IMR-90 (cell line): ENCODE results near the gene FAM53B. TPM values are rescaled to one million over a fixed set of nuclear protein-coding genes. Genes with fewer than 3 reads are reported as not detected.

Source experiments
- ATAC-seq: fragments of 200-7000 bp; cut with Tn5 transposase; 2 replicates; pipeline ENCODE4 v1.9.1; 2020; ENCODE audit warnings: low read depth, mild to moderate bottlenecking, moderate library complexity
- BruUV-seq: library from RNA; stranded (reverse); fragments of 400-500 nt; replicated peaks from 2 replicates; lab custom pipeline; 2021; lab: Mats Ljungman, UMichigan
- CTCF ChIA-PET: fragments of 300-600 bp; formaldehyde crosslinking; extraction: SDS; loops from one replicate; lab custom pipeline; 2021; ENCODE audit warnings: antibody characterized with exemption; lab: Yijun Ruan, JAX
- POLR2A ChIA-PET: fragments of 300-600 bp; sonication (Branson Sonifier 250); formaldehyde crosslinking; loops from one replicate; lab custom pipeline; 2022; ENCODE audit warnings: antibody characterized with exemption; ENCODE audit not compliant: unreplicated experiment; lab: Charles Lee
- DNase-seq: peaks from one replicate; pipeline ENCODE4 v3.0.0; 2013
- H2AFZ ChIP-seq: replicated peaks from 2 replicates; pipeline ENCODE3; 2013; ENCODE audit warnings: low read length, mild to moderate bottlenecking; ENCODE audit not compliant: poor library complexity
- H2AK5ac ChIP-seq: 2 replicates; pipeline ENCODE4 v1.6.1; 2013; ENCODE audit warnings: low read depth, low read length, inconsistent platforms
- H2AK9ac ChIP-seq: replicated peaks from 2 replicates; pipeline ENCODE3; 2013; ENCODE audit warnings: mild to moderate bottlenecking, low read depth, low read length, moderate library complexity; ENCODE audit not compliant: poor library complexity
- H2BK120ac ChIP-seq: 2 replicates; pipeline ENCODE4 v1.6.1; 2013; ENCODE audit warnings: low read depth, low read length, inconsistent platforms
- H2BK15ac ChIP-seq: 3 replicates; pipeline ENCODE4 v1.6.1; 2013; ENCODE audit warnings: low read depth, low read length, inconsistent platforms
- H2BK20ac ChIP-seq: 2 replicates; pipeline ENCODE4 v1.6.1; 2013; ENCODE audit warnings: low read depth, mild to moderate bottlenecking, inconsistent platforms, low read length, moderate library complexity
- H2BK5ac ChIP-seq: 2 replicates; pipeline ENCODE4 v1.6.1; 2013; ENCODE audit warnings: mild to moderate bottlenecking, low read depth, low read length, inconsistent platforms; ENCODE audit not compliant: poor library complexity, severe bottlenecking
- H3K14ac ChIP-seq: replicated peaks from 2 replicates; pipeline ENCODE4 v1.6.1; 2013; ENCODE audit warnings: low read depth, low read length, inconsistent platforms
- H3K18ac ChIP-seq: 2 replicates; pipeline ENCODE4 v1.6.1; 2013; ENCODE audit warnings: low read depth, low read length, control low read depth
- H3K23ac ChIP-seq: 2 replicates; pipeline ENCODE4 v1.6.1; 2013; ENCODE audit warnings: low read depth, low read length, inconsistent platforms
- H3K27ac ChIP-seq: 2 replicates; pipeline ENCODE4 v1.5.1; 2013; ENCODE audit warnings: mild to moderate bottlenecking, control low read depth, low read length; ENCODE audit not compliant: insufficient read depth
- H3K27me3 ChIP-seq: 2 replicates; pipeline ENCODE4 v1.6.1; 2013; ENCODE audit warnings: low read length; ENCODE audit not compliant: control insufficient read depth, insufficient read depth
- H3K36me3 ChIP-seq: 2 replicates; pipeline ENCODE4 v1.6.1; 2013; ENCODE audit warnings: low read length, mixed read lengths; ENCODE audit not compliant: control insufficient read depth, insufficient read depth
- H3K4ac ChIP-seq: 2 replicates; pipeline ENCODE4 v1.6.1; 2013; ENCODE audit warnings: low read depth, low read length, inconsistent platforms
- H3K4me1 ChIP-seq: 2 replicates; pipeline ENCODE4 v1.6.1; 2013; ENCODE audit warnings: low read length, mixed read lengths; ENCODE audit not compliant: control insufficient read depth, insufficient read depth
- H3K4me2 ChIP-seq: 2 replicates; pipeline ENCODE4 v1.6.1; 2013; ENCODE audit warnings: low read depth, mild to moderate bottlenecking, control low read depth, low read length, moderate library complexity
- H3K4me3 ChIP-seq: 2 replicates; pipeline ENCODE4 v1.5.1; 2013; ENCODE audit warnings: low read depth, mild to moderate bottlenecking, control low read depth, low read length, moderate library complexity; ENCODE audit not compliant: insufficient read depth
- H3K56ac ChIP-seq: 2 replicates; pipeline ENCODE4 v1.6.1; 2013; ENCODE audit warnings: low read length, inconsistent platforms; ENCODE audit not compliant: insufficient read depth; ENCODE audit errors: extremely low read depth
- H3K79me1 ChIP-seq, 2 experiments: 2 replicates each; pipeline ENCODE4 v1.6.1; 2013; ENCODE audit warnings: low read length in 2 of 2, inconsistent platforms in 1 of 2, low read depth in 1 of 2
- H3K9ac ChIP-seq: 2 replicates; pipeline ENCODE4 v1.6.1; 2013; ENCODE audit warnings: low read depth, low read length, control low read depth
- H3K9me1 ChIP-seq: 2 replicates; pipeline ENCODE4 v1.6.1; 2013; ENCODE audit warnings: low read length, inconsistent platforms; ENCODE audit not compliant: insufficient read depth
- H3K9me3 ChIP-seq: 2 replicates; pipeline ENCODE4 v1.6.1; 2013; ENCODE audit warnings: low read length; ENCODE audit not compliant: control insufficient read depth, insufficient read depth
- H4K20me1 ChIP-seq: 2 replicates; pipeline ENCODE4 v1.6.1; 2013; ENCODE audit warnings: low read length, inconsistent platforms; ENCODE audit not compliant: insufficient read depth
- H4K5ac ChIP-seq: 2 replicates; pipeline ENCODE4 v1.6.1; 2013; ENCODE audit warnings: mild to moderate bottlenecking, low read depth, low read length, control low read depth
- H4K8ac ChIP-seq, 2 experiments: 2 replicates each; pipeline ENCODE4 v1.6.1; 2013; ENCODE audit warnings: low read depth in 2 of 2, low read length in 2 of 2, control low read depth in 1 of 2, inconsistent platforms in 1 of 2
- H4K91ac ChIP-seq: 2 replicates; pipeline ENCODE4 v1.6.1; 2013; ENCODE audit warnings: low read depth, low read length, inconsistent platforms; ENCODE audit not compliant: insufficient read depth
- BHLHE40 ChIP-seq: fragments of 150-350 bp; IDR thresholded peaks from 2 replicates; pipeline ENCODE4 v1.6.1; 2016; ENCODE audit warnings: mild to moderate bottlenecking, low read depth, low read length
- MAZ ChIP-seq: IDR thresholded peaks from 2 replicates; pipeline ENCODE4 v1.6.1; 2012; ENCODE audit warnings: low read depth, mild to moderate bottlenecking, low read length, improper control_type of control experiment, moderate library complexity, borderline replicate concordance
- MXI1 ChIP-seq: IDR thresholded peaks from 2 replicates; pipeline ENCODE4 v1.6.1; 2012; ENCODE audit warnings: low read depth, mild to moderate bottlenecking, low read length, moderate library complexity, borderline replicate concordance
- RFX5 ChIP-seq: IDR thresholded peaks from 2 replicates; pipeline ENCODE4 v1.8.0; 2012; ENCODE audit warnings: low read depth, mild to moderate bottlenecking, low read length, moderate library complexity
- WGBS, 2 experiments: methylation state at CpG; one replicate each; pipeline versions ENCODE4 v1.1.5 to v1.1.7; 2013; ENCODE audit warnings: missing lambda C conversion rate in 2 of 2; ENCODE audit not compliant: insufficient read length in 1 of 2; ENCODE audit errors: extremely low coverage in 2 of 2; 5-methylcytosine and 5-hydroxymethylcytosine counted together
- dilution Hi-C: fragments of 300-500 bp; cut with HindIII; formaldehyde crosslinking; loops from one replicate; pipeline ENCODE4 v1.14.3; 2018; ENCODE audit warnings: low sequenced_read_pairs; ENCODE audit not compliant: unreplicated experiment
- in situ Hi-C: fragments of 300-500 bp; cut with MboI; formaldehyde crosslinking; loops from 3 replicates; pipeline ENCODE4 v1.14.3; 2019; ENCODE audit warnings: low sequenced_read_pairs, inconsistent platforms, mixed read lengths
- intact Hi-C: fragments of 100-400 bp; cut with micrococcal nuclease; formaldehyde crosslinking; loops from 2 replicates; pipeline ENCODE4 v1.10.0; 2022
- polyA plus RNA-seq, 3 experiments: library from polyadenylated mRNA; depleted of rRNA; stranded (reverse); fragments of >200 nt; gene quantifications; 2 replicates each; pipeline ENCODE4 v1.2.3, GENCODE V29; 2012; ENCODE audit warnings: low replicate concordance in 1 of 3
- total RNA-seq: library from RNA; depleted of rRNA; stranded (reverse); fragments of >200 nt; gene quantifications from 2 replicates; pipeline ENCODE4 v1.2.3, GENCODE V29; 2012
- TF ChIP-seq, protein P1 (sequence below): fragments of 150-350 bp; IDR thresholded peaks from 2 replicates; pipeline ENCODE4 v1.6.1; 2017; ENCODE audit warnings: mild to moderate bottlenecking, antibody characterized with exemption, low read length, low read depth

FAM53B gene
- total and polyA plus RNA-seq, 2 of the 4 experiments (the other 2 are of a cell fraction), result 3.8 to 5.7 TPM

GRCh38 chr10:124732931-124733570 is 11.1 kb downstream of the FAM53B start:
- Histone ChIP-seq H3K27me3 (no peaks in the 10 kb centered on the region), H3K56ac (no peak overlapping the region), H2AK5ac (no peak overlapping the region), H2BK5ac (no peak overlapping the region), H2AFZ (peak overlapping the region; percentile 6), H3K23ac (no peak overlapping the region), H3K4me2 (no peak overlapping the region), H3K4me3 (no peak overlapping the region), H3K36me3 (0 out of 2 replicates have a peak, but pooled peaks cover 1% of the 10 kb centered on the region), H2BK20ac (no peak overlapping the region), H4K20me1 (peaks cover 17% of the 10 kb centered on the region), H3K9me1 (peaks cover 4% of the 10 kb centered on the region; the same call in 1 of the 2 replicates), H4K91ac (no peak overlapping the region), H3K9ac (no peak overlapping the region), H3K79me1 (peaks cover 3 to 32% of the 10 kb centered on the region in 2 experiments; a peak in 2 of 4 replicates), H2AK9ac (peak overlapping the region; percentile 7), H3K9me3 (no peaks in the 10 kb centered on the region), H3K4me1 (peaks cover 21% of the 10 kb centered on the region), H3K4ac (no peak overlapping the region), H3K14ac (no peak overlapping the region), H2BK15ac (no peak overlapping the region), H2BK120ac (no peak overlapping the region), H3K27ac (no peak overlapping the region), H3K18ac (no peak overlapping the region), H4K8ac (no peak overlapping the region; a peak in 1 of 4 replicates), H4K5ac (no peak overlapping the region)
- 74% methylated on average over 5 of the region's 14 CpGs; no CpG with 5 or more reads in 1 of the 2 experiments for WGBS, 2 experiments
- dilution Hi-C loops (no loop called here), intact Hi-C loops (no loop called here), in situ Hi-C loops (no loop called here)
- TF ChIP-seq BHLHE40 (peak; percentile 15; the same call in 1 of the 2 replicates), MXI1 (no peak), MAZ (no peak), RFX5 (no peak)
- TF ChIP-seq, protein P1, sequence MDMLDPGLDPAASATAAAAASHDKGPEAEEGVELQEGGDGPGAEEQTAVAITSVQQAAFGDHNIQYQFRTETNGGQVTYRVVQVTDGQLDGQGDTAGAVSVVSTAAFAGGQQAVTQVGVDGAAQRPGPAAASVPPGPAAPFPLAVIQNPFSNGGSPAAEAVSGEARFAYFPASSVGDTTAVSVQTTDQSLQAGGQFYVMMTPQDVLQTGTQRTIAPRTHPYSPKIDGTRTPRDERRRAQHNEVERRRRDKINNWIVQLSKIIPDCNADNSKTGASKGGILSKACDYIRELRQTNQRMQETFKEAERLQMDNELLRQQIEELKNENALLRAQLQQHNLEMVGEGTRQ, result peak; percentile 77
- ChIA-PET POLR2A (no interaction called here), CTCF (interaction anchor here (0.6 to 0.7 kb wide), 2 partner anchors 13 to 138 kb away, joined by 3 read pairs; no protein-coding TSS in a partner anchor)
- DNase-seq, result peak; percentile 43
- no TSS peak for BruUV-seq
- 0 out of 2 replicates have a peak, but pooled peaks have one; percentile 22 for ATAC-seq
